GF-D8 (cell line): ENCODE data around the gene CAMK4.

Experiments
- DNase-seq: peaks from one replicate; lab custom pipeline; 2025; lab: John Stamatoyannopoulos, UW

CAMK4 gene

DNA sequence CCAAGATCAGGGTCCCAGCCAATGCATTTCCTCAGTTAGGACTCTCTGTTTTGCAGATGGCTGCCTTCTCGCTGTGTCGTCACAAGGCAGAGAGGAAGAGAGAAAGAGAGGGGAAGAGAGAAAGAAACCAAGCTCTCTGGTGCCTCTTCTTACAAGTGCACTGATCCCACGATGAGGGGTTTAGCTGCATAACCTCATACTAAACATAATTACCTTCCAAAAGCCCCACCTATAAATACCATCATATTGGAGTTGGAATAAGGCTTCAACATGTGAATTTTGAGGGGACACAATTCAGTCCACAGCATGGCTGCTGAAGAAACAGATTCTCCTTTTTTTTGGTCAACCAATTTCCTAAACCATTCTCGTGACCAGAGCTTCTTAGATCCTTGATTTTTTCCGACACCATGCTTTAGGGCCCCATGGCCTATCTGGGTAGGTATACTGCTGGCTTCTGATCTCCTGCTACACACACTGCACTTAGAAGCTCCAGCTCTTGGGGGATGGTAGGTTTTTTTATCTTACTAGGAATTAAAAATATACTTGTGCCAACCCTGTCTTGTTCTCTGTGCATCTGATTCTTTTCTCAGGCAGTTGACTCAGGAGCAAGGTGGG is 5.1 kb downstream of the CAMK4 start:
- no peak for DNase-seq

DNA sequence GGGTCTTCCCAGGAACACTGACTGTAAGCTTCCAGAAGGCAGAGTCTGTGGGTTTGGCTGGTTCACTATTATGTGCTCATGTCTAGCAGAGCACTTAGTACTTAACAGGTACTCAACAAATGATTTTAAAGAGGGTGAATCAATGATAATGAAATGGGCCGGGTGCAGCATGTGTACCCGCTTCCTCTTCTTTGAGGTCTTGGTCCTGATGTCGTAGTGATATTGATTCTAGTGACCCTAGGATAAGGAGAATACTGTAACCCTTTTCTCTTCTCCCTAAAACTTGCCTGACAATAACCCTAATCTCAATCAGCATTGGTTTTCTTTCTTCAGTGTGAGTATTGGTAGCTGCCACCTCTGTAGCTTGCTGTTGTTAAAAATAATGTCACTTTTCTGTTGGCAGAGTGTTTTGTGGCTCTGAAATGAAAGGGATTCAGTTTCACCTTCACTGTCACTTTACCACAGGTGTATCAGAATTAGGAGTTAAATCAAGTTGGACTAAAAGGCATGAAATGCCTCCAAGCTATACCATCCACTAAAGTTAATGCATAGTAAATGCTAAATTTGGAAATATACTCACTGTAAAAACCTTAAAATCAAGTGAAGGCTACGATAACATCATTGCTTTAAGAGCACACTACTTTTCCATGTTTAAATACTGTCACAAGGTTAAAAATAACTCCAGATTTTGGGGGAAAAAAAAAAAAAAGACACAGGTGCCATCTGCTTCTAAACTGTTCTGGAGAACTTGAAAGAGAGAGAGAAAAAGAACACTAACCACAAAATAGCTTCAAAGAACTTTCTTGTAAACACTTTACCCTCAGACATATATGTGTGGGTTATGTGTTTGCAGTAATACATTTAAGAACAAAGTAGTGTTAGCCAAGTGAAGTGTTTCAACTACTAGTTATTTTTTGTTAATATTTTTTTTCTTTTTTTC is 6.0 kb downstream of the CAMK4 start:
- no peak for DNase-seq

DNA sequence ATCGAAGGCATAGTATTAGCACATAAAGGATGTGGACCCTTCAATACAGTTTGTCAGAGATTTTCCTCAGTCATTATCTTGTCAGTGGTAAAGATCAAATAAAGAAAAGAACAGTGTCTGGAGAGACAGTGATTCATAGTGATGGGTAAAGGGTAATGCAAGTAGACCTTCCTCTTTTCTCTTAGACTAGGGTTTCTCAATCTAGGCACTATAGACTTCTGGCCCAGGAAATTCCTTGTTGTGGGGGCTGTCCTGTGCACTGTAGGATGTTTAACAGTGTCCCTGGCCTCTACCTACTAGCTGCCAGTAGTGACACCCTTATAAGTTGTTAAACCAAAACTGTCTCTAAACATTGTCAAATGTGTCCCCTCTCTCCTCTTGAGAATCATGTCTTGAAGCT is 6.9 kb downstream of the CAMK4 start:
- DNase-seq: no peak

DNA sequence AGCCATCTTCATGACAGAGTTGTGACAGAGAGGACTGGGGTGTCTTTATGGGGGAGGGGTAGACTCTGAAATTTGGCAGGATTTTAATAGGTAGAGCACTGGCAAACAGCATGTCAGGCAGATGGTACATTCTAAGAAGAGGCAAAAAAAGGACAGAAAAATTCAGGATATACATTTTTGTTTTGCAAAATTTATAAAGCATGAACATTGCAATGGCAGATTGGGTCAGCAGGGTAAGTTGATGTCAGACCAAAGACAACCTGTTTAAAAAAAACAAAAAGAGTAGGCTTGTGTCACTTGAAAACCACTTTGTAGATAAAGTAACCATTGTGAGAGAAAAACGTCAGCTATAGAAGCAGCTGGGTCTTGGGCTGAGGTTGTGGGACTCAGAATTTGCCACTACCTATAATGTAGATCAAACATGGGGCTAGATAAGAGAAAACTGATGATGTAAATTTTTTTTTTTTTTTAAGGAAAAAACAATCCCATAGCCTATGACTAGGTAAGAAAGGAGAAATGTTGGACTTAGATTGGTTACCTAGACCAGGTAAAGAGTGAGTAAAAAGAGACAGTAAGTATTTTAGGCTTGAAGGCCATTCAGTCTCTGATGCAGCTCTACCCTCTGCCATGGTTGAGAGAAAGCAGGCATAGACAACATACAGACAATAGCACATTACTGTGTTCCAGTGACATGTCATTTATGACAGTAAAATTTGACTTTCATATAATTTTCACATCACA is 8.3 kb downstream of the CAMK4 start:
- DNase-seq: no peak

- no peak for DNase-seq
Observed at GRCh38 chr5:111233052-111233374, 8.8 kb downstream of the CAMK4 start.

GRCh38 chr5:111234125-111234524 is 9.9 kb downstream of the CAMK4 start:
- no peak for DNase-seq

DNA sequence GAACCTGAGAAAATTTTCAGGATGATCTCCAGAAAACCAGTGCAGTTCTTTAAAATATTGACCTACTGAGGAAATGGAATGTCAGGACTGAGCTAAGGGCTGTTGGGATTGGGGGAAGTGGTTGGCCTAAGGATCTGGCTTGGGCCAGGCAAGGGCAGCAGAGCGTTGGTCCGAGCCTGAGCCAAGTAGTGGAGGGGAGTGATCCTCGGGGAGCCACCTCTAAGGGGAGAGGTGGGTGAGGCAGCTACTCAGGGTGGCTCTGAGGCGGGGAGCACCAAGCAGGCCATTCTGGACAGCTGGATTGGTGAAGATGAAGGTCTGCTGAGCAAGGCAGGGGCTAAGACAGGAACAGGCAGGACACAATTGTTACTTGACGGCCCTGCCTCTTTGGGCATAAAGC is 11.5 kb downstream of the CAMK4 start:
- DNase-seq: no peak

- no peak for DNase-seq
Observed at GRCh38 chr5:111236348-111236747, 12.2 kb downstream of the CAMK4 start.

GRCh38 chr5:111236995-111237394 is 12.8 kb downstream of the CAMK4 start:
- no peak for DNase-seq

DNA sequence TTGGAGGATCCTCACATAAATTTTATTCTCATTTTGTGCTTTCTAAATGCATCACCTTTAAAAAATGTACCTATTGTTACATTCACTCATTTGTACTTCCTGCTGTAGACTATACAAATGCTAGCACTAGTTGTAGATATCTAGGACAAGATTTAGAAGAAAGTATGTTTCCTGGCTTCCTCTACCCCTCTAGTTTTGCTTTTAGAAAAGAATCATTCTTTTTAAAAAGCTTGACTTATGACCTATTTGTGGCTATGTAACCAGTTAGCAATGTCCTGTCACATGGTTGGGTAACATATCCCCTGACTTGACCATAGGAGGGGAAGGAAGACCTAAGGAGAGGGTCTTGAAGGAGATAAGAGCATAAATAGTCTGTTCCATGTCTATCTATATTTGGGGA is 13.3 kb downstream of the CAMK4 start:
- DNase-seq: no peak

GRCh38 chr5:111238431-111239225 is 14.4 kb downstream of the CAMK4 start:
- DNase-seq: no peak

DNA sequence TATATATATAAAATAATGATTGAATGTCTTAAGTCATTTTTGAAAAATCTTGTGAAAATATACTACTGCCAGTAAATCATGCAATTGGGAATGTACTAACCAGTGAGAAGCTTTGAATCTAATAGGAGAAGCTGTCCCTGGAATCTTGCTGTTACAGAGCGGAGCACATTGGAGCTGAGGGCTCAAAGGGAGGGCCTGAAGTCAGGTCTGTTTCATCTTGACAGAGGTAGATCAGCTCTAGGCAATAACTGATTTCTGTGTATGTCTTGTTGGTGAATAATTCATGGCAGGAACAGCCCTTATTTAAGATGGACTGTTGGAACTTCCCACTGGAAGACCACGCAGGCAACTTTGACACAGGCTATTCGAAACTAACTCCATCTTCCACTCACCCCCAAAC is 17.5 kb downstream of the CAMK4 start:
- no peak for DNase-seq

DNA sequence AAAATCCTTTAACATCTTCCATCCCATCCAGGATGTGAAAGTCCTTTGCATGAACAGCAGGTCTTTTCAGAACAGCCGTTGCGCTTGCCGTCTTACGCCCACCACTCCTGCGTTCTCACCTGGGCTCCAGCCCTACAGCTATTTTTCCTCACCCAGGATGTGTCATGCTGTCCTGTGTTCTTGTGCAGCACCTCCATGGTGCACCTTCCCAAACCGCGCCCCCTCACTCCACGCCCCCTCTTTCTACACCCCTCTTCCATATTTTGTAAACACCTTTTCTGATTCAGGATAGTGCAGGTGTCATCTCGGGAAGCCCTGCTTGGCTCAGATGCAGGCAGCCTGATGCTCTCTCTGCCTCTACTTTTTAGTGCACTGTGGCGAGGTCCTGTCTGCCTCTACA is 18.4 kb downstream of the CAMK4 start:
- DNase-seq: no peak

GRCh38 chr5:111243318-111243717 is 19.1 kb downstream of the CAMK4 start:
- no peak for DNase-seq

- no peak for DNase-seq
Observed at GRCh38 chr5:111245654-111246053, 21.5 kb downstream of the CAMK4 start.

- no peak for DNase-seq
Observed at GRCh38 chr5:111246459-111246858, 22.3 kb downstream of the CAMK4 start.

DNA sequence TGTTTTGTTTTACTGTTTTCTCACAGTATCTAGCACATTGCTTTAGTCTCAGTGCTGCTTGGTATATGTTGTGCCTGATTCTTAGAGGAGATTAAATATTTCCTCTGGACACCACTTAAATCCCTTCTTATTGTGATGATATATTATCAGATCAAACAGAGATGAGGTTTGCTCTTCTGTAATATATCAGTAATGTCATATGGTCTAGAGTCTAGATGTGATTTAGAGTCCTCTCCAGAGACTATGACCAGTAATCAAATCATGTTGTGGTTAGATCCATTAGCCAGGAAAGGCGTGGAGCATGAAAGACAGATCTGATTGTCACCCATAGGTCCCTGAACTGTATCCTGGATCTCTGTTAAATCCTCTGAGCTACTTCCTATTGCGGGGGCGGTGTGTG is 24.4 kb downstream of the CAMK4 start:
- no peak for DNase-seq

GRCh38 chr5:111251921-111252320 is 27.7 kb downstream of the CAMK4 start:
- DNase-seq: no peak

DNA sequence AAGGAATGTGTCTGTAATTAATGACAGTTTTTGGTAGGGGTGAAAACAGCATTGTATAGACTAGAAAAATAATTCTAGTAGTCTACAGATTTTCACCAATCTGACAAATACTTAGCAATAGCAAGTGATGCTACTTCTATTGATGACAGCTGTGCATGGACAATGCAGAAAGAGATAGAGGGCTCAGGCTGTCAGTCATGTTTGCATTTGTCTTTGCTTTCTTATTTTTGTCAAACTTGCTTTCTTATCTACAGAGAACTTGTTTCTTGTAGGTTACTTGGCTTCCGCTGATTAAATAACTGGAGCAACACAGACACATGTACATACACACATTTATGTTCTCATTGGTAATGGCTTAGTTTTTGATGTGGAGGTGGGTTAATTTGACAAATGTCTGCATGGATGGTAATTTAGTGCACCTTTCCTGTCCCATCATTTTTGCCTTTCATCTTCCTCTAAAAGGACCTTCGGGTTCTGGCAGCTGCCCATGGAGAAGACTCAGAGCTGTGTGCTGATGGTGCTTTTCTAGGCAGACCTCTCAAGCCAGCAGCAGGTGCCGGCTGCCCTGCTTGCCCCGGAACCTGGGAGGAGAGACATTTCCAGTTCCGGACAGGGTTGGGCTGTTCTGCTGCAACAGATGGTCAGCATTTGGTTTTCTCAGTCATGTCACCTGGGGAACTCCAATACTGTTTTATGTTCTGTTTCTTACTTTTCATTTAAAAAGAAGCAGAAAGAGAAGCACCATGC is 28.8 kb downstream of the CAMK4 start:
- no peak for DNase-seq

DNA sequence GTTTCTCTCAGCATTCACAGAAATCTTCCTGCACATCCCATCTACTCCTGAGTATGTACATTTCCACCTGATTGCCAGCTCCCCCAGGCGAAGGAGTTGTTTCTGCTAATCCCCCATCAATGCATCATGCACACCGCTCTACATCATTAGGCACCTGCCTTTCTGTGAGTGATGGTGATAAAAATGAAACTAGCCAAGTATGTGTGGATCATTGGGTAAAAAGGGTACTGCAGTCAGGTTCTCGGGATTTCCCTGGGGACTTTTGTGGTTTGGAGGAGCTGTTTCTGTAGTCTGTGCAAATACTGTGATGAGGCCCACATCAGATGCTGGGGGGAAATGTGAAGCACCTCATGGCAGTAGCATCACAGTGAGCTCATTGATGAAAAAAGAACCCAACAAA is 30.4 kb downstream of the CAMK4 start:
- DNase-seq: no peak

GRCh38 chr5:111255169-111255568 is 31.0 kb downstream of the CAMK4 start:
- DNase-seq: no peak

- no peak for DNase-seq
Observed at GRCh38 chr5:111256128-111256527, 31.9 kb downstream of the CAMK4 start.
